IMR-90 (cell line): ENCODE measurements around the gene MMP21. TPM values are rescaled to one million over a fixed set of nuclear protein-coding genes. Genes with fewer than 3 reads are reported as not detected.

ENCODE experiments used
- ATAC-seq: fragments of 200-7000 bp; cut with Tn5 transposase; 2 replicates; pipeline ENCODE4 v1.9.1; 2020; ENCODE audit warnings: low read depth, mild to moderate bottlenecking, moderate library complexity
- BruUV-seq: library from RNA; stranded (reverse); fragments of 400-500 nt; replicated peaks from 2 replicates; lab custom pipeline; 2021; lab: Mats Ljungman, UMichigan
- CTCF ChIA-PET: fragments of 300-600 bp; formaldehyde crosslinking; extraction: SDS; loops from one replicate; lab custom pipeline; 2021; ENCODE audit warnings: antibody characterized with exemption; lab: Yijun Ruan, JAX
- POLR2A ChIA-PET: fragments of 300-600 bp; sonication (Branson Sonifier 250); formaldehyde crosslinking; loops from one replicate; lab custom pipeline; 2022; ENCODE audit warnings: antibody characterized with exemption; ENCODE audit not compliant: unreplicated experiment; lab: Charles Lee
- DNase-seq: peaks from one replicate; pipeline ENCODE4 v3.0.0; 2013
- H2AFZ ChIP-seq: replicated peaks from 2 replicates; pipeline ENCODE3; 2013; ENCODE audit warnings: low read length, mild to moderate bottlenecking; ENCODE audit not compliant: poor library complexity
- H2AK5ac ChIP-seq: 2 replicates; pipeline ENCODE4 v1.6.1; 2013; ENCODE audit warnings: low read depth, low read length, inconsistent platforms
- H2AK9ac ChIP-seq: replicated peaks from 2 replicates; pipeline ENCODE3; 2013; ENCODE audit warnings: mild to moderate bottlenecking, low read depth, low read length, moderate library complexity; ENCODE audit not compliant: poor library complexity
- H2BK120ac ChIP-seq: 2 replicates; pipeline ENCODE4 v1.6.1; 2013; ENCODE audit warnings: low read depth, low read length, inconsistent platforms
- H2BK15ac ChIP-seq: 3 replicates; pipeline ENCODE4 v1.6.1; 2013; ENCODE audit warnings: low read depth, low read length, inconsistent platforms
- H2BK20ac ChIP-seq: 2 replicates; pipeline ENCODE4 v1.6.1; 2013; ENCODE audit warnings: low read depth, mild to moderate bottlenecking, inconsistent platforms, low read length, moderate library complexity
- H2BK5ac ChIP-seq: 2 replicates; pipeline ENCODE4 v1.6.1; 2013; ENCODE audit warnings: mild to moderate bottlenecking, low read depth, low read length, inconsistent platforms; ENCODE audit not compliant: poor library complexity, severe bottlenecking
- H3K14ac ChIP-seq: replicated peaks from 2 replicates; pipeline ENCODE4 v1.6.1; 2013; ENCODE audit warnings: low read depth, low read length, inconsistent platforms
- H3K18ac ChIP-seq: 2 replicates; pipeline ENCODE4 v1.6.1; 2013; ENCODE audit warnings: low read depth, low read length, control low read depth
- H3K23ac ChIP-seq: 2 replicates; pipeline ENCODE4 v1.6.1; 2013; ENCODE audit warnings: low read depth, low read length, inconsistent platforms
- H3K27ac ChIP-seq: 2 replicates; pipeline ENCODE4 v1.5.1; 2013; ENCODE audit warnings: mild to moderate bottlenecking, control low read depth, low read length; ENCODE audit not compliant: insufficient read depth
- H3K27me3 ChIP-seq: 2 replicates; pipeline ENCODE4 v1.6.1; 2013; ENCODE audit warnings: low read length; ENCODE audit not compliant: control insufficient read depth, insufficient read depth
- H3K36me3 ChIP-seq: 2 replicates; pipeline ENCODE4 v1.6.1; 2013; ENCODE audit warnings: low read length, mixed read lengths; ENCODE audit not compliant: control insufficient read depth, insufficient read depth
- H3K4ac ChIP-seq: 2 replicates; pipeline ENCODE4 v1.6.1; 2013; ENCODE audit warnings: low read depth, low read length, inconsistent platforms
- H3K4me1 ChIP-seq: 2 replicates; pipeline ENCODE4 v1.6.1; 2013; ENCODE audit warnings: low read length, mixed read lengths; ENCODE audit not compliant: control insufficient read depth, insufficient read depth
- H3K4me2 ChIP-seq: 2 replicates; pipeline ENCODE4 v1.6.1; 2013; ENCODE audit warnings: low read depth, mild to moderate bottlenecking, control low read depth, low read length, moderate library complexity
- H3K4me3 ChIP-seq: 2 replicates; pipeline ENCODE4 v1.5.1; 2013; ENCODE audit warnings: low read depth, mild to moderate bottlenecking, control low read depth, low read length, moderate library complexity; ENCODE audit not compliant: insufficient read depth
- H3K56ac ChIP-seq: 2 replicates; pipeline ENCODE4 v1.6.1; 2013; ENCODE audit warnings: low read length, inconsistent platforms; ENCODE audit not compliant: insufficient read depth; ENCODE audit errors: extremely low read depth
- H3K79me1 ChIP-seq, 2 experiments: 2 replicates each; pipeline ENCODE4 v1.6.1; 2013; ENCODE audit warnings: low read length in 2 of 2, inconsistent platforms in 1 of 2, low read depth in 1 of 2
- H3K9ac ChIP-seq: 2 replicates; pipeline ENCODE4 v1.6.1; 2013; ENCODE audit warnings: low read depth, low read length, control low read depth
- H3K9me1 ChIP-seq: 2 replicates; pipeline ENCODE4 v1.6.1; 2013; ENCODE audit warnings: low read length, inconsistent platforms; ENCODE audit not compliant: insufficient read depth
- H3K9me3 ChIP-seq: 2 replicates; pipeline ENCODE4 v1.6.1; 2013; ENCODE audit warnings: low read length; ENCODE audit not compliant: control insufficient read depth, insufficient read depth
- H4K20me1 ChIP-seq: 2 replicates; pipeline ENCODE4 v1.6.1; 2013; ENCODE audit warnings: low read length, inconsistent platforms; ENCODE audit not compliant: insufficient read depth
- H4K5ac ChIP-seq: 2 replicates; pipeline ENCODE4 v1.6.1; 2013; ENCODE audit warnings: mild to moderate bottlenecking, low read depth, low read length, control low read depth
- H4K8ac ChIP-seq, 2 experiments: 2 replicates each; pipeline ENCODE4 v1.6.1; 2013; ENCODE audit warnings: low read depth in 2 of 2, low read length in 2 of 2, control low read depth in 1 of 2, inconsistent platforms in 1 of 2
- H4K91ac ChIP-seq: 2 replicates; pipeline ENCODE4 v1.6.1; 2013; ENCODE audit warnings: low read depth, low read length, inconsistent platforms; ENCODE audit not compliant: insufficient read depth
- CEBPB ChIP-seq: IDR thresholded peaks from 2 replicates; pipeline ENCODE4 v1.6.1; 2012; ENCODE audit warnings: low read depth, low read length, improper control_type of control experiment
- ELK1 ChIP-seq: fragments of 150-350 bp; IDR thresholded peaks from 2 replicates; pipeline ENCODE4 v1.6.1; 2016; ENCODE audit warnings: low read depth, mild to moderate bottlenecking, low read length, moderate library complexity, borderline replicate concordance
- whole genome bisulfite sequencing, 2 experiments: methylation state at CpG; one replicate each; pipeline versions ENCODE4 v1.1.5 to v1.1.7; 2013; ENCODE audit warnings: missing lambda C conversion rate in 2 of 2; ENCODE audit not compliant: insufficient read length in 1 of 2; ENCODE audit errors: extremely low coverage in 2 of 2; 5-methylcytosine and 5-hydroxymethylcytosine counted together
- dilution Hi-C: fragments of 300-500 bp; cut with HindIII; formaldehyde crosslinking; loops from one replicate; pipeline ENCODE4 v1.14.3; 2018; ENCODE audit warnings: low sequenced_read_pairs; ENCODE audit not compliant: unreplicated experiment
- in situ Hi-C: fragments of 300-500 bp; cut with MboI; formaldehyde crosslinking; loops from 3 replicates; pipeline ENCODE4 v1.14.3; 2019; ENCODE audit warnings: low sequenced_read_pairs, inconsistent platforms, mixed read lengths
- intact Hi-C: fragments of 100-400 bp; cut with micrococcal nuclease; formaldehyde crosslinking; loops from 2 replicates; pipeline ENCODE4 v1.10.0; 2022
- polyA plus RNA-seq, 3 experiments: library from polyadenylated mRNA; depleted of rRNA; stranded (reverse); fragments of >200 nt; gene quantifications; 2 replicates each; pipeline ENCODE4 v1.2.3, GENCODE V29; 2012; ENCODE audit warnings: low replicate concordance in 1 of 3
- total RNA-seq: library from RNA; depleted of rRNA; stranded (reverse); fragments of >200 nt; gene quantifications from 2 replicates; pipeline ENCODE4 v1.2.3, GENCODE V29; 2012

MMP21 gene
- total and polyA plus RNA-seq, 2 of the 4 experiments (the other 2 are of a cell fraction), result not detected

GRCh38 chr10:125792342-125793300, 17.0 kb upstream of the MMP21 start:
- Histone ChIP-seq H3K27ac (no peak overlapping the region), H2BK15ac (no peak overlapping the region), H4K91ac (no peak overlapping the region), H2BK20ac (no peak overlapping the region), H3K4ac (no peak overlapping the region), H3K4me3 (no peak overlapping the region), H2AFZ (no peak overlapping the region), H2BK5ac (no peak overlapping the region), H2BK120ac (no peak overlapping the region), H3K56ac (no peak overlapping the region), H3K23ac (no peak overlapping the region), H3K4me2 (no peak overlapping the region), H4K8ac (no peak overlapping the region), H2AK9ac (no peak overlapping the region), H3K4me1 (no peaks in the 10 kb centered on the region), H4K5ac (no peak overlapping the region), H3K27me3 (no peaks in the 10 kb centered on the region), H3K18ac (no peak overlapping the region), H3K14ac (no peak overlapping the region), H3K36me3 (peaks cover 45% of the 10 kb centered on the region), H3K9me3 (no peaks in the 10 kb centered on the region), H2AK5ac (no peak overlapping the region), H3K9ac (no peak overlapping the region), H4K20me1 (no peaks in the 10 kb centered on the region), H3K79me1 (no peaks in the 10 kb centered on the region), H3K9me1 (peaks cover 3% of the 10 kb centered on the region)
- ChIA-PET CTCF (no interaction called here), POLR2A (no interaction called here)
- intact Hi-C loops (no loop called here), dilution Hi-C loops (no loop called here), in situ Hi-C loops (no loop called here)
- 0 out of 2 replicates have a peak, but pooled peaks have one; percentile 4 for TF ChIP-seq CEBPB
- no peak for TF ChIP-seq ELK1
- DNase-seq (no peak), ATAC-seq (no peak)
- no TSS peak for BruUV-seq
- WGBS, 2 experiments, result no CpG with 5 or more reads among the region's 14 CpGs
